ENCODE data around the gene PSMA5.
"Not testable (repeated sequence)": the region's sequence is repeated elsewhere in the genome, so short reads cannot be mapped to it uniquely, and the experiment has no call there.

The PSMA5 gene

GRCh38 chr1:109392037-109392787 is 34.0 kb downstream of the PSMA5 start:
- DNase-seq (ENCODE audit: low read depth in 2 of 2), result no peak

GRCh38 chr1:109391626-109392025 is 34.6 kb downstream of the PSMA5 start:
- no peak for DNase-seq (ENCODE audit: low read depth in 2 of 2)

GRCh38 chr1:109391157-109391556 is 35.1 kb downstream of the PSMA5 start:
- no peak for DNase-seq (ENCODE audit: low read depth in 2 of 2)

- DNase-seq (ENCODE audit: low read depth in 2 of 2), result no peak
Observed at GRCh38 chr1:109389638-109390341, 36.5 kb downstream of the PSMA5 start.

- no peak for DNase-seq (ENCODE audit: low read depth in 2 of 2)
Observed at GRCh38 chr1:109388884-109389637, 37.2 kb downstream of the PSMA5 start.

GRCh38 chr1:109388208-109388711 is 38.0 kb downstream of the PSMA5 start:
- no peak for DNase-seq (ENCODE audit: low read depth in 2 of 2)

- no peak for DNase-seq (ENCODE audit: low read depth in 2 of 2)
Observed at GRCh38 chr1:109386054-109386717, 40.1 kb downstream of the PSMA5 start.

GRCh38 chr1:109385417-109385816 is 40.8 kb downstream of the PSMA5 start:
- DNase-seq (ENCODE audit: low read depth in 2 of 2), result no peak

- DNase-seq (ENCODE audit: low read depth in 2 of 2), result no peak
Observed at GRCh38 chr1:109383854-109384253, 42.4 kb downstream of the PSMA5 start.

GRCh38 chr1:109383087-109383779 is 43.0 kb downstream of the PSMA5 start:
- DNase-seq (ENCODE audit: low read depth in 2 of 2), result no peak

GRCh38 chr1:109381573-109381972 is 44.7 kb downstream of the PSMA5 start:
- DNase-seq (ENCODE audit: low read depth in 2 of 2), result no peak

- DNase-seq (ENCODE audit: low read depth in 2 of 2), result no peak
Observed at GRCh38 chr1:109379907-109380306, 46.3 kb downstream of the PSMA5 start.

- DNase-seq (ENCODE audit: low read depth in 2 of 2), result no peak
Observed at GRCh38 chr1:109379422-109379821, 46.8 kb downstream of the PSMA5 start.

GRCh38 chr1:109377698-109378097 is 48.5 kb downstream of the PSMA5 start:
- DNase-seq (ENCODE audit: low read depth in 2 of 2), result no peak

GRCh38 chr1:109373696-109374095 is 52.6 kb downstream of the PSMA5 start:
- not testable (repeated sequence) for DNase-seq (ENCODE audit: low read depth in 2 of 2)

GRCh38 chr1:109373126-109373525 is 53.1 kb downstream of the PSMA5 start:
- DNase-seq (ENCODE audit: low read depth in 2 of 2), result no peak

GRCh38 chr1:109372281-109372680 is 54.0 kb downstream of the PSMA5 start:
- DNase-seq (ENCODE audit: low read depth in 2 of 2), result no peak

- no peak for DNase-seq (ENCODE audit: low read depth in 2 of 2)
Observed at GRCh38 chr1:109371341-109371739, 54.9 kb downstream of the PSMA5 start.

GRCh38 chr1:109370712-109371340 is 55.4 kb downstream of the PSMA5 start:
- no peak for DNase-seq (ENCODE audit: low read depth in 2 of 2)

- DNase-seq (ENCODE audit: low read depth in 2 of 2), result no peak
Observed at GRCh38 chr1:109369167-109369746, 57.0 kb downstream of the PSMA5 start.

Data from stimulated activated CD8-positive, alpha-beta memory T cell treated with anti-CD3 and anti-CD28 coated beads, Interleukin-2, amount 100 ng/mL, for 1 hour (primary cell).